Measurements from ENCODE around the gene C19orf81.
"Not testable (repeated sequence)": the region's sequence is repeated elsewhere in the genome, so short reads cannot be mapped to it uniquely, and the experiment has no call there.

C19orf81 gene

GRCh38 chr19:50649433-50650391 lies at the start of gene C19orf81:
C19orf81 (plus strand) TSS chr19:50649445; CDS start chr19:50649445, 0 bp downstream.
- DNase-seq (ENCODE audit: low read depth), result no peak

- no peak for DNase-seq (ENCODE audit: low read depth)
These were observed 47.7 kb upstream of the C19orf81 start for GRCh38 chr19:50601407-50602088.

- no peak for DNase-seq (ENCODE audit: low read depth)
These were observed 47.2 kb upstream of the C19orf81 start for GRCh38 chr19:50602089-50602422.

- no peak for DNase-seq (ENCODE audit: low read depth)
These were observed 46.7 kb upstream of the C19orf81 start for GRCh38 chr19:50602496-50602895.

- no peak for DNase-seq (ENCODE audit: low read depth)
These were observed 46.3 kb upstream of the C19orf81 start for GRCh38 chr19:50602935-50603334.

GRCh38 chr19:50604264-50605073 lies 44.8 kb upstream of the C19orf81 start:
- not testable (repeated sequence) for DNase-seq (ENCODE audit: low read depth)

- DNase-seq (ENCODE audit: low read depth), result not testable (repeated sequence)
These were observed 43.0 kb upstream of the C19orf81 start for GRCh38 chr19:50606059-50606836.

- DNase-seq (ENCODE audit: low read depth), result no peak
These were observed 41.9 kb upstream of the C19orf81 start for GRCh38 chr19:50607388-50607787.

GRCh38 chr19:50607874-50608785 lies 41.1 kb upstream of the C19orf81 start:
- peak; percentile 78 for DNase-seq (ENCODE audit: low read depth)

GRCh38 chr19:50612504-50613404 lies 36.5 kb upstream of the C19orf81 start:
- DNase-seq (ENCODE audit: low read depth), result not testable (repeated sequence)

- DNase-seq (ENCODE audit: low read depth), result not testable (repeated sequence)
These were observed 30.9 kb upstream of the C19orf81 start for GRCh38 chr19:50618379-50618778.

- DNase-seq (ENCODE audit: low read depth), result not testable (repeated sequence)
These were observed 30.1 kb upstream of the C19orf81 start for GRCh38 chr19:50619184-50619583.

- not testable (repeated sequence) for DNase-seq (ENCODE audit: low read depth)
These were observed 28.8 kb upstream of the C19orf81 start for GRCh38 chr19:50620394-50620906.

- DNase-seq (ENCODE audit: low read depth), result no peak
These were observed 24.2 kb upstream of the C19orf81 start for GRCh38 chr19:50624949-50625600.

- no peak for DNase-seq (ENCODE audit: low read depth)
These were observed 23.2 kb upstream of the C19orf81 start for GRCh38 chr19:50626011-50626410.

- no peak for DNase-seq (ENCODE audit: low read depth)
These were observed 22.4 kb upstream of the C19orf81 start for GRCh38 chr19:50626795-50627194.

- no peak for DNase-seq (ENCODE audit: low read depth)
These were observed 21.1 kb upstream of the C19orf81 start for GRCh38 chr19:50628146-50628545.

- DNase-seq (ENCODE audit: low read depth), result no peak
These were observed 20.7 kb upstream of the C19orf81 start for GRCh38 chr19:50628551-50628950.

GRCh38 chr19:50629194-50629593 lies 20.1 kb upstream of the C19orf81 start:
- DNase-seq (ENCODE audit: low read depth), result no peak

All from activated T-cell treated with anti-CD3 and anti-CD28 coated beads for 24 hours (primary cell).